ENCODE measurements around the gene SULT2B1. TPM values are rescaled to one million over a fixed set of nuclear protein-coding genes. Genes with fewer than 3 reads are reported as not detected.

SULT2B1 gene
- total and polyA plus RNA-seq, 2 of the 4 experiments (the other 2 are of a cell fraction), result 0.09 TPM; not detected in 1

- Histone ChIP-seq H2BK15ac (ENCODE audit: low read depth, low read length) (no peak overlapping the region), H3K9me3 (ENCODE audit: control insufficient read depth, insufficient read depth, low read length) (no peaks in the 10 kb centered on the region), H4K8ac (ENCODE audit: low read depth in 2 of 2, low read length in 2 of 2) (no peak overlapping the region), H4K20me1 (ENCODE audit: insufficient read depth, low read length) (no peaks in the 10 kb centered on the region), H3K56ac (ENCODE audit: extremely low read depth, insufficient read depth, low read length) (no peak overlapping the region), H3K79me1 (ENCODE audit: low read depth in 1 of 2, low read length in 2 of 2) (no peaks in the 10 kb centered on the region), H3K4me3 (ENCODE audit: insufficient read depth, low read depth, low read length) (no peak overlapping the region), H2AK9ac (replicated peaks; ENCODE audit: low read depth, low read length, poor library complexity) (peak overlapping the region; percentile 17), H4K91ac (ENCODE audit: insufficient read depth, low read depth, low read length) (no peak overlapping the region), H2AFZ (replicated peaks; ENCODE audit: low read length, poor library complexity) (peak overlapping the region; percentile 19), H2BK120ac (ENCODE audit: low read depth, low read length) (no peak overlapping the region), H3K4me1 (ENCODE audit: control insufficient read depth, insufficient read depth, low read length) (peaks cover 8% of the 10 kb centered on the region), H3K4me2 (ENCODE audit: low read depth, low read length) (no peak overlapping the region), H2BK5ac (ENCODE audit: low read depth, low read length, poor library complexity, severe bottlenecking) (no peak overlapping the region), H3K23ac (ENCODE audit: low read depth, low read length) (no peak overlapping the region), H3K36me3 (ENCODE audit: control insufficient read depth, insufficient read depth, low read length) (no peaks in the 10 kb centered on the region), H3K18ac (ENCODE audit: low read depth, low read length) (no peak overlapping the region), H3K14ac (replicated peaks; ENCODE audit: low read depth, low read length) (no peak overlapping the region), H4K5ac (ENCODE audit: low read depth, low read length) (no peak overlapping the region), H3K4ac (ENCODE audit: low read depth, low read length) (peak overlapping the region; percentile 7; the same call in 1 of the 2 replicates), H3K27me3 (ENCODE audit: control insufficient read depth, insufficient read depth, low read length) (peaks cover 5% of the 10 kb centered on the region), H3K9ac (ENCODE audit: low read depth, low read length) (no peak overlapping the region), H2BK20ac (ENCODE audit: low read depth, low read length) (no peak overlapping the region), H3K9me1 (ENCODE audit: insufficient read depth, low read length) (no peaks in the 10 kb centered on the region), H2AK5ac (ENCODE audit: low read depth, low read length) (peak overlapping the region; percentile 70), H3K27ac (ENCODE audit: insufficient read depth, low read length) (no peak overlapping the region)
- intact Hi-C loops (cut with micrococcal nuclease) (loop anchor here (5.0 kb wide), 1 partner anchor 40 kb away; the partner anchor contains the start of gene LMTK3), in situ Hi-C loops (cut with MboI; ENCODE audit: low sequenced_read_pairs) (no loop called here), dilution Hi-C loops (cut with HindIII; ENCODE audit: low sequenced_read_pairs, unreplicated experiment) (no loop called here)
- POLR2A ChIA-PET (ENCODE audit: unreplicated experiment), result no interaction called here
- ATAC-seq (ENCODE audit: low read depth), result no peak
- TF ChIP-seq MAZ (IDR thresholded peaks at IDR 0.05; ENCODE audit: borderline replicate concordance, low read depth, low read length) (no peak), POLR2A (IDR thresholded peaks at IDR 0.05; ENCODE audit: low read depth, low read length) (no peak), BHLHE40 (IDR thresholded peaks at IDR 0.05; ENCODE audit: low read depth, low read length) (no peak), CHD1 (IDR thresholded peaks at IDR 0.05; ENCODE audit: low read depth, low read length) (no peak), CEBPB (IDR thresholded peaks at IDR 0.05; ENCODE audit: low read depth, low read length) (no peak), FOS (IDR thresholded peaks at IDR 0.05; ENCODE audit: low read depth, low read length) (no peak), MXI1 (IDR thresholded peaks at IDR 0.05; ENCODE audit: borderline replicate concordance, low read depth, low read length) (no peak), RFX5 (IDR thresholded peaks at IDR 0.05; ENCODE audit: low read depth, low read length) (no peak), CTCF (conservative IDR thresholded peaks at IDR 0.05; ENCODE audit: low read depth, low read length) (no peak), SMC3 (IDR thresholded peaks at IDR 0.05; ENCODE audit: low read depth, low read length) (no peak), NFE2L2 (IDR thresholded peaks at IDR 0.05; ENCODE audit: low read depth, low read length) (no peak), USF2 (IDR thresholded peaks at IDR 0.05; ENCODE audit: low read depth, low read length) (no peak), MAFK (IDR thresholded peaks at IDR 0.05; ENCODE audit: low read depth, low read length) (no peak)
- 40% methylated on average over 1 of the region's 19 CpGs; no CpG with 5 or more reads in 1 of the 2 experiments for WGBS, 2 experiments (ENCODE audit: extremely low coverage in 2 of 2, insufficient read length in 1 of 2)
- BruUV-seq (replicated peaks), result no TSS peak
- CTCF ChIA-PET, result no interaction called here
- DNase-seq, result no peak
Observed at GRCh38 chr19:48552406-48553322, 692 bp downstream of the SULT2B1 start.
